Ovary (tissue), 3 donors: ENCODE results near the gene SRGAP3.

Experiments used
- CTCF ChIP-seq, 3 donors: fragments of 450-650 bp in 2 of 3; fragments of 200-600 bp in 1 of 3; IDR thresholded peaks; one replicate each; pipeline versions ENCODE4 v1.5.1 to v1.8.0; 2016 to 2022; ENCODE audit warnings: antibody characterized with exemption in 3 of 3, mild to moderate bottlenecking in 1 of 3
- EP300 ChIP-seq: sonication (generic); formaldehyde crosslinking; IDR thresholded peaks from one replicate; pipeline ENCODE4 v1.6.1; 2017; ENCODE audit warnings: antibody characterized with exemption
- POLR2A ChIP-seq: fragments of 450-650 bp; IDR thresholded peaks from one replicate; pipeline ENCODE4 v1.6.1; 2017; ENCODE audit warnings: antibody characterized with exemption, mild to moderate bottlenecking, moderate library complexity
- donor health status: DM: no; HTN: no; CAD: no.

- TF ChIP-seq CTCF (IDR thresholded peaks at IDR 0.05) (no peak), EP300 (no peak), POLR2A (no peak)
Observed at GRCh38 chr3:8993331-8993730, 256.1 kb downstream of the SRGAP3 start.
